Measurements from ENCODE around the gene FEZF2.

DNA sequence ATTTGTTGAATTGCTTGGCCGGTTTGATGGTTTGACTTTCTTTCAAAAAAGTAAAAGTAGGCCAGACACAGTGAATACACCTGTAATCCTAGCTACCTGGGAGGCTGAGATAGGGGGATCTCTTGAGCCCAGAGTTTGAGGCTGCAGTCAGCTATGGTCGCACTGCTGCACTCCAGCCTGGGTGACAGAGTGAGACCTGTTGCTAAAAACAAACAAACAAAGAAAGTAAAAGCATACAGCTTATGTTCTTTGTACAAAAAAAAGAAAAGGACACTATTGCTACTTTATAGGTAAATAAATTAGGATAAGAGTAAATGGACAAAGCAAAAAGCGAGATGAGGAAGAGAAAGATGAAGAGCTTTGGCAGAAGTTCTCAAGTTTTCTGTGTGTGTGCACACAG, 13.9 kb upstream of the FEZF2 start:
- TF ChIP-seq, protein P1, sequence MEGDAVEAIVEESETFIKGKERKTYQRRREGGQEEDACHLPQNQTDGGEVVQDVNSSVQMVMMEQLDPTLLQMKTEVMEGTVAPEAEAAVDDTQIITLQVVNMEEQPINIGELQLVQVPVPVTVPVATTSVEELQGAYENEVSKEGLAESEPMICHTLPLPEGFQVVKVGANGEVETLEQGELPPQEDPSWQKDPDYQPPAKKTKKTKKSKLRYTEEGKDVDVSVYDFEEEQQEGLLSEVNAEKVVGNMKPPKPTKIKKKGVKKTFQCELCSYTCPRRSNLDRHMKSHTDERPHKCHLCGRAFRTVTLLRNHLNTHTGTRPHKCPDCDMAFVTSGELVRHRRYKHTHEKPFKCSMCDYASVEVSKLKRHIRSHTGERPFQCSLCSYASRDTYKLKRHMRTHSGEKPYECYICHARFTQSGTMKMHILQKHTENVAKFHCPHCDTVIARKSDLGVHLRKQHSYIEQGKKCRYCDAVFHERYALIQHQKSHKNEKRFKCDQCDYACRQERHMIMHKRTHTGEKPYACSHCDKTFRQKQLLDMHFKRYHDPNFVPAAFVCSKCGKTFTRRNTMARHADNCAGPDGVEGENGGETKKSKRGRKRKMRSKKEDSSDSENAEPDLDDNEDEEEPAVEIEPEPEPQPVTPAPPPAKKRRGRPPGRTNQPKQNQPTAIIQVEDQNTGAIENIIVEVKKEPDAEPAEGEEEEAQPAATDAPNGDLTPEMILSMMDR (IDR thresholded peaks at IDR 0.05): no peak
- no peak for TF ChIP-seq POLR2A (IDR thresholded peaks at IDR 0.05)
